ENCODE results near the gene TIGD4.
"Not testable (repeated sequence)": the region's sequence is repeated elsewhere in the genome, so short reads cannot be mapped to it uniquely, and the experiment has no call there.

Gene TIGD4

DNA sequence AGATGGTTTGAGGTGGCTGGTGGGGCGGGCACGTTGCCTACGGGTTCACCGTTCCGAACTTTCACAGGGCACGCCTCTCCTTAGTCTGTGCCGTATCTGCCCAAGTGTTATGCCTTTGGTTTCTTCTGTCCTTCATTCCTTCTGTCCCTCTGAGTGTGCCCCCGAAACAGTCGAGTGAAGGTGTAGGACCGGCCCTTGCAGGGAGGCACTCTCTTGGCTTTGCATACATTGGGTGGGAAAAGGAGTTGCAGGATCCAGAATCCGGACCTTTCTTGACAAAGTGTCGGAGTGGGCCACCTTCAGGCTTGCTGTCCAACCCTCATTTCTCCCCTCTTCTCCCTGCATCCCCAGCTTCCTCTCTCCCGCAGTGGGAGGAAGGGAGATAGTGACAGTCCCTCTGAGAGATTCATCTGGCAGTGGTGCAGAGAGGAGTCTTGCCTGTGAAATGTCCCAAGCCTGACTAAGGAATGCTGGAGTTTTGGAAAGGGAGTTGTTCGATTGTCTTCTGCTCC is 793 bp upstream of the TIGD4 start:
- peak; percentile 63 for DNase-seq (ENCODE audit: low read depth)

DNA sequence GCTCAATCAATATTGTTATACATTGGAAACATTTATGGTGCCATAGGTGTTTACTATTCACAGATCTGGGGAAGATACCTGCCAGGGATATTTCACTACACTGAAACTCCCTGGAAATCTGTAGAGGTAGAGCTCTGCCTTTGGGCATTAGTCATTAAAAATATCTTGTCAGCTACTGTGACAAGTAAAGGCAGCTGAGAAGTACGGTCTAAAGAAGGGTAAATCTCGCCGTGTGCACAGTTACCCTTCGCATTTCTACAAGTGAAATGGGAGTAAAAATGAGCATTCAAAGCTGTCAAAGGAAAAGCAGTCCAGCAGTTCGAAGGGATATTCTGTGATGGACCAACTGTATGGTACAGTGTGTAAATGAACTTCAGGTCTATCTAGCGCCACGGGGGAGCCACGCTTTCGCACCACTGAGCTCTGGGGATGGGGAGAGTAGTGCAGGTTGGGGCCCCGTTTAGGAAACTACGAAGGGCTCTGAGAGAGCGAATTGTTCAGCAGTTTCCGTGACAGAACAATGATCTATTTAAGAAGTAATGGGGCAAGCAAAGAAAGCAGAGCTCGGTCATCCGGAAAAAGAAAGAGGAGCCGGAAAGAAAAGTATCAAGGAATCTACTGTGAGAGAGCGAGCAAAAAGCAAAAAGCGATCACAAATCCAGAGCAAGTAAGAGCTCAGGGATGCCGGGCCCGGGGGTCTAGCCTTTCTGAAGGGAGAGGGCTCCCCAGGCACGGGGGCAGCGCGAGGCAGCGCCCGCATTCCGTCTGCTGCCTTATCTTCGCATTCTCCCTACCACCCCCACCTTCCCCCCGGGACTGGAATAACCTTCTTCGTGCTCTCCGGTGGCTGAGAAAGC is 646 bp downstream of the TIGD4 start:
- no peak for DNase-seq (ENCODE audit: low read depth)

DNA sequence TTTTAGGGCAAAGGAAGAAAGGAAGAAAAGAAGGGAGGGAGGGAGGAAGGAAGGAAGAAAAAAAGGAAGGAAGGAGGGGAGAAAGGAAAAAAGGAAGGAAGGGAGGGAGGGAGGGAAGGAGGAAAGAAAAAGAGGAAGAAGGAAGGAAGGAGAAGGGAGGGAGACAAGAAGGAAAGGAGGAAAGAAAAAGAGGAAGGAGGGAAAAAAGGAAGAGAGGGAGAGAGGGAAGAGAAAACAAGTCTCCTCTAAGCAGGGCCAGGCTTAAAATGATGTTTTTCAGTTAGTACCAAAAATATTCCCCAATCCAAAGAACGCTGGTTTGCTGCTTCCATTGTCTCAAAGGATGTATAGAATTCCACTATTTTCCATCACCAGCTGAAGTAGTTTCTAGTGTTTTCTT is 2.0 kb downstream of the TIGD4 start:
- no peak for DNase-seq (ENCODE audit: low read depth)

DNA sequence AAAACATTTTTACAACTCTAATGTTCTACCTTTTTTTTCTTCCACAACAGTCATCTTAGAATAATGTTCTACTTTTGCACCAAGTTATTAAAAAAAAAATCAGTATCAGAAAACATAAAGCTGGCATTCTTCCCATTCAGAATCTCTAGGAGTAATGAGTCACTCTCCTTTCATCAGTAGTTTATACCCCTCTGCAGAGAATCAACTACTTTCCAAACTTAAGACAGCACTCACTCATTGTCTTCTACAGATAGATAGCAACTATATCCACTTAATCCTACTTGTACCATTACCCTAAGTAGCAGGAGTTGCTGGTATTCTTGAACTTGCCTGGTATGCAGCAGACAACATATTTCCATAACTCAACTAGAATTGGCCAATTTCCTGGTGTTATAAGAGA is 3.2 kb downstream of the TIGD4 start:
- DNase-seq (ENCODE audit: low read depth), result no peak

DNA sequence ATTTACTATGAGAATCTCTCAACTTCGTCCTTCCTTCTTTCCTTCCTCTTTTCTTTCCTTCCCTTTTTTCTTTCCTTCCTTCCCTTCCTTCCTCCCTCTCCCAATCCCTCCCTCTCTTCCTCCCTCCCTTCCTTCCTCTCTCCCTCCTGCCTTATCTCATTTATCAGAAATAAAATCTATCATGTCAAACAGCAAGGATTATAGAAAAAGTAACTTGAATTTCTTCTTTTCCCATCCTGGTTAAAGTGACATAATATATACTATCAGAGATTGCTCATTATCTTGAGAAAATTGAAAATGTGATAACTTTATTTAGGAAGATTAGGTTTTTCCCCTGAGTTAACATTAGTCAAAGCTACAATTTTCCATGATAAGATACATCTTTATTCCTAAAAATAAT is 5.6 kb downstream of the TIGD4 start:
- no peak for DNase-seq (ENCODE audit: low read depth)

DNA sequence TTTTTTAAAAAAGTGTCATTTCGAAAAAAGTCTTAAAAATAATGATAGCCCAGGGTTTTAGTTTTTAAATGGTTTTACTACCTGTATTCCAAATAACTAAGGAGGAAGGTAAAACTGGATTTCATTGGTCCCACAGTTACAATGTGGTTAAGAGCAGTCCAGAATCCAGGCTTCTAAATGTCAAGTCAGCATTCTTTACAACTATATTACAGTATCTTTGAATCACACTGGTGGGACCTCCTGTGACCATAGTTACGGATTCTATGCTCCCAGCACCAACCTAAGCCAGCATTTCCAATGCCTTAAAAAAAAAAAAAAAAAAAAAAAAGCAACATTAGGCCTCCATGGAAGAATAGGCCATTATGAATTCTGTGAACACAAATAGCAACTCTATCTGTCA is 6.2 kb downstream of the TIGD4 start:
- no peak for DNase-seq (ENCODE audit: low read depth)

DNA sequence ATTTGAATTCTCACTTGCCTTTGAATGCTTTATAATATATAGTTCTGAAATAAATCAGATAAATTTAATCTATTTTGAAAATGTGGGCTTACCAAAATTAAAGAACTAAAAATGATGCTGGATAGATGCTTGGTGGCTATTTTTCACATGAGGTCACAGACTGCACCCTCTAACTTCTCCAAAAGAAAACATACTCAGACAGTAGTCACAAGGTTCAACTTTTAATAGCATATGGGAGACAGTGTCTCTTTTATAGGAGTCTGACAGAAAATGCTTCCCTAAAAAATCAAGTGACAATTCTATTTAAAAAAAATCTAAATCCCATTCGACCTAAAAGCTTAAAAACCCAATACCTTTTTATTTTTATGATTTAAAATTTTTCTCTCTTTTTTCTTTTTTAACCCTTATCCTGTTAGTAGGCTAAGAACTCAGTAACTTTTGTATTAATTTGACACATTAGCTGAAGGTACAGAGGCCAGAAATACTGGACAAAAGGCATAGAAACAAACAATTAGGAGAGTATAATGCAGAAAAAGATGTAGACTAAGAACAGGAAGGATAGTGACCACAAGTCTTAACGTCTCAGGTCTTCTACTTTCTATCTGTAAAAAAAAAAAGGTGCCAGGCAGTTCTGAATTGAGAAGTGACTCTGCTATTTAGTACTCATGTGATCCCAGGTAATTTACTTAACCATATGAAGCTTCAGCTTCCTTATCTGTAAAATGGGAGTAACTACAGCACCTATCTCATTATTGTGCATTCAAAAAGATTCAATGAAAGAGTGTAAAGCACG is 7.6 kb downstream of the TIGD4 start:
- DNase-seq (ENCODE audit: low read depth), result no peak

DNA sequence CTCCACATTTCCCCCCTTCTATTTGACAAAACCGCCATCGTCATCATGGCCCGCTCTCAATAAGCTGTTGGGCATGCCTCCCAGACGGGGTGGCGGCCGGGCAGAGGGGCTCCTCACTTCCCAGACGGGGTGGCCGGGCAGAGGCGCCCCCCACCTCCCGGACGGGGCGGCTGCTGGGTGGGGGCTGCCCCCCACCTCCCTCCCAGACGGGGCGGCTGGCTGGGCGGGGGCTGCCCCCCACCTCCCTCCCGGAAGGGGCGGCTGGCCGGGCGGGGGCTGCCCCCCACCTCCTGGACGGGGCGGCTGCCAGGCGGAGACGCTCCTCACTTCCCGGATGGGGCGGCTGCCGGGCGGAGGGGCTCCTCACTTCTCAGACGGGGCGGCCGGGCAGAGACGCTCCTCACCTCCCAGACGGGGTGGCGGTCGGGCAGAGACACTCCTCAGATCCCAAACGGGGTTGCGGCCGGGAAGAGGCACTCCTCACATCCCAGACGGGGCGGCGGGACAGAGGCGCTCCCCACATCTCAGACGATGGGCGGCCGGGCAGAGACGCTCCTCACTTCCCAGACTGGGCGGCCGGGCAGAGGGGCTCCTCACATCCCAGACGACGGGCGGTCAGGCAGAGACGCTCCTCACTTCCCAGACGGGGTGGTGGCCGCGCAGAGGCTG is 14.3 kb downstream of the TIGD4 start:
- DNase-seq (ENCODE audit: low read depth), result not testable (repeated sequence)

DNA sequence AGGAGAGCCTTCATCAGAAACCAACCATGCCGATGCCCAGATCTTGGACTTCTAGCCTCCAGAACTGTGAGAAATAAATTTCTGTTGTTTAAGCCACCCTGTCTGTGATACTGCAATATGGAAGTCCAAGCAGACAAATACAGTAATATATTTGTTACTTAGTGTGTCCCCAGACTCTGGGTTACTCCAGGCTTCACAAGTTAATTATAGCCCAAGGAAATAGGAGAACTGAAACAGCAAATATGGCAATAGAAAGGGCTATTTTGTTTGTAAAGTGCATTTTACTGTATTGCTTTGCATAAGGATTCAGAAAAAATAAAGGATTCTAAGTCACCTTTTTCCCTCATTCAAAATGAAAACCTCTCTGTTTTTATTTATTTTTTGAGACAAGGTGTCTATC is 15.7 kb downstream of the TIGD4 start:
- no peak for DNase-seq (ENCODE audit: low read depth)

DNA sequence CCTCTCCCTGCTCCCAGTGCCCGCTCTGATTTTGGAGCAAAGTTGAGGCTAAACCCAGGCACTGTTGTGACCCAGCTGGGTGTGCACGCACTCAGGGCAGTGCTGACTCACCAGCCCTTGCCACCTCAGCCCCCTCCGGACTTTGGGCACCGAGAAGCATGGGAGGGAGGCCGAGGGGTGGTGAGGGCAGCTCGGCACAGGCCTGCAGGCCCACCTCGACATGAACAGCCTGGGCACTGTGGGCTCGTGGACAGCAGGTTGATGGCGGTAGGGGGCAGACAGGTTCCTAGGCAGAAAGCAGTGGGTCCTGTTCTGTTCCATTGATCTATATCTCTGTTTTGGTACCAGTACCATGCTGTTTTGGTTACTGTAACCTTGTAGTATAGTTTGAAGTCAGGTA is 30.9 kb downstream of the TIGD4 start:
- DNase-seq (ENCODE audit: low read depth), result no peak

DNA sequence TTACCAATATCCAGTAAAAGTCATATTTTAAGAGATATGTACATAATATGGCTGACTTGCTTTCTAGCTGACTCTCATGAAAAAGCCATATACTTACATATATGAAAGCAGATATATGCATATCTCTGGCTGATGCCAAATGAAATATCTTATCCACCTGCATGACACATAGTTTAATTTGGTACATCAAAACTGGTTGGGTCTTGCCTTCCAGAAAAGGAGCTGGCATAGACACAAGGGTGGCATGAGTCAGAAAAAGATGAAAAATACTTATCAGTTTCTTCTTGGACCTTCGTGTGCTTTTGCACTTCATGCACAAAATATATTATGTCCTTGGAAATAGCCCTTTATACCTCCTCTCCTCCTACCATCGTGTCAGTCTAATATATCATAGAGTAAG is 32.1 kb downstream of the TIGD4 start:
- no peak for DNase-seq (ENCODE audit: low read depth)

DNA sequence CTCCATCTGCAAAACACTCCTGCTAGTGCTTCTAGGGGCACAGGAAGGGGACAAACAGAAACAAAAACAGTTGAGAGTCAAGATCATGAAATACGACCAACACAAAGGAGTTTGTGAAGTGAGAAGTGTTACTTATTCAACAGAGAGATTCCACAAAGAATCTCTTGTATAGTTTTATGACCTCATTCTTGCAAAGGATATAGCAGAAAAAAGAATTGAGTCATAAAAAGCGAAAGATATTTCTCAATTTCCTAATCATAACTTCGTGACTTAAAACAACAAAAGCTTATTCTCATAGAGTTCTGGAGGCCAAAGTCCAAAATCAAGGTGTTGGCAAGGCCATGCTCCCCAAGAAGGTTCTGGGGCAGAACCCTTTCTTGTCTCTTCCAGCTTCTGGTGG is 40.7 kb downstream of the TIGD4 start:
- no peak for DNase-seq (ENCODE audit: low read depth)

DNA sequence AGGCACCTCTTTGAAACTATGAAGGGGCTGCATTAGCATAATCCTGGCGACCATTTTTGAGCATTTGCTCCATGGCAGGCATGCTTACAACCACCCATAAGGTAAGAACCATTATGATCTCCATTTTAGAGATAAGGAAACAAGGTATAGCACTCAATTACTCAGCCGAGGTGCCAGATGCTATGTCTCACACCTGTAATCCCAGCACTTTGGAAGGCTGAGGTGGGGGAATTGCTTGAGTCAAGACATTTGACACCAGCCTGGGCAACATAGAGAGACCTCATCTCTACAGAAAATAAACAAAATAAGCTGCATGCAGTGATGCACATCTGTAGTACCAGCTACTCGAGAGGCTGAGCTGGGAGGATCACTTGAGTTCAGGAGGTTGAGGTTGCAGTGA is 43.6 kb downstream of the TIGD4 start:
- DNase-seq (ENCODE audit: low read depth), result no peak

DNA sequence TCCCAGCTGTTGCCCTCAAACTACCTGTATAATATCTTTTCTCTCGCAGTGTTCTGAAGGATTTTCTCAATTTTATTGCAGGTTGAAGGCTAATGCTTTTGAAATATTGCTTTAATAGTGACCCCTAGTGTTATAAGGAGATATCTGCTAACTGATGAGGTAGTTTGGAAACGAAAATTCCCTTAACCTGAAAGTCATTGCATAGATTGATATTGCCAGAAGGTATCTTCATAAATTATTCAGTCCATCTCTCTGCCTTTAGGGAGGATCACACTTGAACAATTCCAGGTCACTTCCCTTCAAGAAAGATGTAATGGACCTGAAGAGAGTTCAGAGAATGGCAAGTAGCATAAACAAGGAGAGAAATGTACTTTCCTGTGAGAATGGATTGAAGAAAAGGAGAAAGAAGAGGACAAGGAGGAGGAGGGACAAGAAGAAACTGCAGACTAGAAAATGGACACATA is 44.1 kb downstream of the TIGD4 start:
- no peak for DNase-seq (ENCODE audit: low read depth)

DNA sequence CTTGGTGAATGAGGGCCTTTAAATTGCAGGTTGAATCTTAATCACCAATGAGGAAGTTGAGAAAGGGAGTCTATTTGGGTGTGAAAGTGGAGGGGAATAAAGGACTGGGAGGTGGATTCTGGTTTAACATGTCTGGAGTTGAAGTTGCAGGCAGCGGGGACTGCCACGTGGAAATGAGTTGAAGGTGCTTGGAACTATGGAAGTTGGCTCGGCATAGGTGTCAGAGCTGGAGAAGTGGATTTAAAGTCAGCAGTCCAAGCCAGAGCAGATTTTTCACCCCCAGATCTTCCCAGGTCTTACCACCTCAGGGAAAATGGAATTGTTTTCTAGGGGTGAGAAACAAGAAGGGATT is 44.9 kb downstream of the TIGD4 start:
- no peak for DNase-seq (ENCODE audit: low read depth)

DNA sequence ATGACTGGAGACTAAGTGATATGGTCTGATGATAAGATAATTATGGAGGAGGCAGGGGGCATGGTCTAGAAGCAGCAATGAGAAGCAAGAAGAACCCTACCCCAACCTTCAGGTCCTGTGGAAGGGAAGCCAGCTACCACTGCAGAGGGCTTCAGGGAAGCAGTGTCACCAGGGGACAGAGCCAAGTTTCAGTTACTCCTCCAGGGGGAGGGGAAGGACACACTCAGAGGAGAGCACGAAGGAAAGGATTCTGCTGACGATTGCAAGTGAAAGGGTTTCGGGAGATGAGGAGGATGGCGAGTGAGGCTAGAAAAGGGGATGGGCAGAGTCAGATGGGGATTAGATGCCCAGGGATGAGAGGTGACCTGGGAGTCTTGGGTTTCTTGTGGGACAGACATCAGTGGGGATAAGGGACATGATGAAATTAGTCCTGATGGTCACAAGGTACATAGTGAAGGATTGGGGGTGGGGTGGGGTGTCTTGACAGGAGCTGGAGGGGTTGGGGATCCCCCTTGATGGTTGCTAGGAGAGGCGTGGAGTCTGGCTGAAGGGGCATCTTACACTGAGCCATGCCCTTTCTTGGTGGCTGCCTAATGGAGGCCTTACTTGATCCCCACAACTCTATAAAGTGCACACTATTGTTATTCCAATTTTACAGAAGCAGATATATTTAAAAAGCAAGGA is 45.4 kb downstream of the TIGD4 start:
- DNase-seq (ENCODE audit: low read depth), result no peak

DNA sequence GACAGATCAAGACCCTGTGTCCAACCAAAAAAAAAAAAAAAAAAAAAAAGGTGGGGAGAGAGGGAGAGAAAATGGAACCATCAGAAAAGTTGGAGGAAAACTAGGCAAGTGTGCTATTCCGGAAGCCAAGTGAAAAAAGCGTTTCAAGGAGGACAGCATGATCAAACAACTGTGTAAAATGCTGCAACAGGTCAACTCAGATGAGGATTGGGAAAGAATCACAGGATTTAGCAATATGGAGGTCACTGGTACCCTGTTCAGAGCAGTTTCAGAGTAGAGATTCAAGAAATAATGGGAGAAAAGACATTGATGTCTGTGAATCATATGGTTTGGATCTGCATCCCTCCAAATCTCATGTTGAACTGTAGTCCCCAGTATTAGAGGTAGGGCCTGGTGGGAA is 47.5 kb downstream of the TIGD4 start:
- no peak for DNase-seq (ENCODE audit: low read depth)

DNA sequence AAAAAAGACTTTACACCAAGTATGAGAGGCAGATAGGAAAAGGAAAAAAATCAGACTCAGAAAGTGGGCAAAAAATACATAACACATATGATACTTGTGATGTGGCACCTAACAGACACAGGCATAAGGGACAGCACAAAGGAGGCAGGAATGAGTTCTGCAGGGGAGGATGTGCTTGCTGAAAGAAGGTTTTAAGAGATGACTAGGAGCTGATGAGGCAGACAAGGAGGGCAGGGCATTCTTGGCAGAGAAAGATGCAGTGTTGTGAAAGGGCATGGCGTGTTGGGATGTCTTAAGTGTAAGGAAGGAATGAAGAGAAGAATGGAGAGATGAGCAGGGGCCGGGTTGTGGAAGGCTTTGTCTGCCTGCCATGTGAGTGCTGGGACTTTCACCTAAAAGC is 50.1 kb downstream of the TIGD4 start:
- no peak for DNase-seq (ENCODE audit: low read depth)

DNA sequence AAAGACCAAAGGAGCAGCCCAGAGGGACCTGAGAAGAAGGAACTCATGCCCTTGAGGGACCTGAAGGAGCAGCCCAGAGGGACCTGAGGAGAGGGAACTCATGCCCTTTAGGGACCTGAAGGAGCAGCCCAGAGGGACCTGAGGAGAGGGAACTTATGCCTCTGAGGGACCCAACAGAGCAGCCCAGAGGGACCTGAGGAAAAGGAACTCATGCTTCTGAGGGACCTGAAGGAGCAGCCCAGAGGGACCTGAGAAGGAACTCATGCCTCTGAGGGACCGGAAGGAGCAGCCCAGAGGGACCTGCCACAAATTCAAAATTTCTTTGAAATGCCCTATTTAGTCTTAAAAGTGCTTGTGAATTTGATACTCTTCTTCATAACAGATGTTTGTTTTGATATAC is 51.2 kb downstream of the TIGD4 start:
- no peak for DNase-seq (ENCODE audit: low read depth)

DNA sequence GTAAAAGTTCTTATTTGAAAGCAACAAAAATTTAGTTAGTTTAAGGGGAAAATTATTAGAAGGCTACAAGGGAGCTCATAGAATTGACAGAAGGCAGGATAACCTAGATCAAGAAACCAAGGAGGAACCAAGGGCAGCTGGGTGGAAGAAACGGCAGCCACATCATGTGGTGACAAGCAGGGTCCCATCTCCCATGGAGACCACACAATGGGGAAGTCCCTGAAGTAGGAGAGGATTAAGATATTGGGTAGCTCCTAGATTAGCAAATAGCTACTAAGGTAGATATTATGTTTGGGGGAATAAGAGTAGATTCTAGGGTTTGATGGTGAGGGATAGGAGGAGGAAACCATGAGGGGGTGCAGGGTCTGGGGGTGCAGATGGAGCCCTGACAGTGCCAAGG is 51.7 kb downstream of the TIGD4 start:
- DNase-seq (ENCODE audit: low read depth), result no peak

DNA sequence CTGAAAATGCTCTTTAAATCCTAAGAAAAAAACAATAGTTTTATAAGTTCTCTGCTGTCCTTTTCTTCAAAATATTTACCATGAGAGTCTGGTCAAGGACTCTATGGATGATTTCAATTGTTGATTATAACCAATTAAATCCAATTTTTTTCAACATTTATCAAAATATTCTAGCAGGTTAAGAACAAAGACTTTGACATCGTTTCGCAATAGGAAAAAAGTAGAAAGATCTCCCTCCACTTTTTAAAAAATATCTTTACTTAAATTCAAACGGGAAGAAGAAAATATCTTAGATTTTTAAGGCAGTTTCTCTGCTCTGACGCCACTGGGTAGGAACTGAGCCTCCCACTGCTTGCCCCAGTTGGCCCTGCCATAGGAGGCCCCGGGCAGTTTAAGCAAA is 55.0 kb downstream of the TIGD4 start:
- no peak for DNase-seq (ENCODE audit: low read depth)

DNA sequence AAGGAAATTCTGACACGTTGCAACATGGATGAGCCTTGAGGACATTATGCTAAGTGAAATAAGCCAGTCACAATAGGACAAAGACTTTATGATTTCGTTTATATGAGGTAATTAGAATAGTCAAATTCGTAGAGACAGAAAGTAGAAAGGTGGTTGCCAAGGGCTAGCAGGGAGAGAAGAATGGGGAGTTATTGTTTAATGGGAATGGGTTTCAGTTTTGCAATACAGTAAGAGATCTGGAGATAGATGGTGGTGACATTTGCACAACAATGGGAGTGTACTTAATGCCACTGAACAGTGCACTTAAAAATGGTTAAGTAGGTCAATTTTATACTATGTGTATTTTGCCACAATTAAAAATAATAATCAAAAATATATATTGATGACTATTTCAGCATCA is 56.3 kb downstream of the TIGD4 start:
- no peak for DNase-seq (ENCODE audit: low read depth)
